Stomach smooth muscle (tissue), 2 donors: ENCODE measurements around the gene NOLC1.

Experiments
- H3K27ac ChIP-seq: one replicate; pipeline ENCODE4 v1.7.0; 2013; ENCODE audit warnings: mild to moderate bottlenecking, low read length, inconsistent platforms
- H3K27me3 ChIP-seq, 2 donors: one replicate each; pipeline ENCODE4 v1.7.0; 2013; ENCODE audit warnings: low read length in 2 of 2; ENCODE audit not compliant: insufficient read depth in 2 of 2, control insufficient read depth in 1 of 2
- H3K36me3 ChIP-seq, 2 donors: one replicate each; pipeline ENCODE4 v1.7.0; 2013; ENCODE audit warnings: low read length in 2 of 2; ENCODE audit not compliant: control insufficient read depth in 2 of 2, insufficient read depth in 2 of 2
- H3K4me1 ChIP-seq: one replicate; pipeline ENCODE4 v1.7.0; 2013; ENCODE audit warnings: low read length; ENCODE audit not compliant: control insufficient read depth, insufficient read depth
- H3K4me3 ChIP-seq, 2 donors: one replicate each; pipeline ENCODE4 v1.7.0; 2013; ENCODE audit warnings: low read length in 2 of 2
- H3K9ac ChIP-seq, 2 donors: one replicate each; pipeline ENCODE4 v1.7.0; 2013; ENCODE audit warnings: low read length in 2 of 2, mild to moderate bottlenecking in 1 of 2
- H3K9me3 ChIP-seq, 2 donors: one replicate each; pipeline ENCODE4 v1.7.0; 2013; ENCODE audit warnings: low read length in 2 of 2; ENCODE audit not compliant: control insufficient read depth in 2 of 2
- donor health status: healthy.
- donor health status: Pancreatic carcinoma.

Gene NOLC1

DNA sequence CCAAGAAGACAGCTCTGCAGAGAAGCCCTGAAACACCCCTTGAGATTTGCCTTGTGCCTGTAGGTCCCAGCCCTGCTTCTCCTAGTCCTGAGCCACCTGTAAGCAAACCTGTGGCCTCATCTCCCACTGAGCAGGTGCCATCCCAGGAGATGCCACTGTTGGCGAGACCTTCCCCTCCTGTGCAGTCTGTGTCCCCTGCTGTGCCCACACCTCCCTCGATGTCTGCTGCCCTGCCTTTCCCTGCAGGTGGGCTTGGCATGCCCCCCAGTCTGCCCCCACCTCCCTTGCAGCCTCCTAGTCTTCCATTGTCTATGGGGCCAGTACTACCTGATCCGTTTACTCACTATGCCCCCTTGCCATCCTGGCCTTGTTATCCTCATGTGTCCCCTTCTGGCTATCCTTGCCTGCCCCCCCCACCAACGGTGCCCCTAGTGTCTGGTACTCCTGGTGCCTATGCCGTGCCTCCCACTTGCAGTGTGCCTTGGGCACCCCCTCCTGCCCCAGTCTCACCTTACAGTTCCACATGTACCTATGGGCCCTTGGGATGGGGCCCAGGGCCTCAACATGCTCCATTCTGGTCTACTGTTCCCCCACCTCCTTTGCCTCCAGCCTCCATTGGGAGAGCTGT is 11.2 kb upstream of the NOLC1 start:
- Histone ChIP-seq H3K4me3 (no peak overlapping the region), H3K36me3 (peaks cover 56 to 65% of the 10 kb centered on the region in 2 donors), H3K9ac (no peak overlapping the region), H3K9me3 (no peaks in the 10 kb centered on the region), H3K27ac (no peak overlapping the region), H3K4me1 (peaks cover 5% of the 10 kb centered on the region), H3K27me3 (no peaks in the 10 kb centered on the region)

DNA sequence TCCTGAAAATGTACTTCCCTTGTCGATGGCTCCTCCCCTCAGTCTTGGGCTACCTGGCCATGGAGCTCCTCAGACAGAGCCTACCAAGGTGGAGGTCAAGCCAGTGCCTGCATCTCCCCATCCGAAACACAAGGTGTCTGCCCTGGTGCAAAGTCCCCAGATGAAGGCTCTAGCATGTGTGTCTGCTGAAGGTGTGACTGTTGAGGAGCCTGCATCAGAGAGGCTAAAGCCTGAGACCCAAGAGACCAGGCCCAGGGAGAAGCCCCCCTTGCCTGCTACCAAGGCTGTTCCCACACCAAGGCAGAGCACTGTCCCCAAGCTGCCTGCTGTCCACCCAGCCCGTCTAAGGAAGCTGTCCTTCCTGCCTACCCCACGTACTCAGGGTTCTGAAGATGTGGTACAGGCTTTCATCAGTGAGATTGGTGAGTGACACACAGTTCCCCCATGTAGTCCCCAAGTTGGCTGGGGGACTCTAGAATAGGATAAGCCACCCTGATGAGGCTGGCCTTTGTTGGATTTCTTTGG is 10.5 kb upstream of the NOLC1 start:
- Histone ChIP-seq H3K27ac (no peak overlapping the region), H3K4me1 (peaks cover 5% of the 10 kb centered on the region), H3K36me3 (peaks cover 58 to 65% of the 10 kb centered on the region in 2 donors), H3K9ac (no peak overlapping the region), H3K4me3 (no peak overlapping the region), H3K9me3 (no peaks in the 10 kb centered on the region), H3K27me3 (no peaks in the 10 kb centered on the region)

DNA sequence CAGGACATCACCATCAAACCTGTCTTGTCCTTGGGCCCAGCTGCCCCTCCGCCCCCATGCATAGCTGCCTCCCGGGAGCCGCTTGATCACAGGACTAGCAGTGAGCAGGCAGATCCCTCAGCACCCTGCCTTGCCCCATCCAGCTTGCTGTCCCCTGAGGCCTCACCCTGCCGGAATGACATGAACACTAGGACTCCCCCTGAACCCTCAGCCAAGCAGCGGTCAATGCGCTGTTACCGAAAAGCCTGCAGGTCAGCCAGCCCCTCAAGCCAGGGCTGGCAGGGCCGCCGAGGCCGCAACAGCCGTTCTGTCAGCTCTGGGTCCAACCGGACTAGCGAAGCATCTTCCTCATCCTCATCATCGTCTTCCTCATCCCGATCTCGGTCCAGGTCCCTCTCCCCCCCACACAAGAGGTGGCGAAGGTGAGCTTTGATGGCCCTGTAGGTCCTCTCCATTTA is 5.2 kb upstream of the NOLC1 start:
- Histone ChIP-seq H3K27ac (no peak overlapping the region), H3K4me3 (no peak overlapping the region), H3K27me3 (no peaks in the 10 kb centered on the region), H3K4me1 (peaks cover 4% of the 10 kb centered on the region), H3K9me3 (no peaks in the 10 kb centered on the region), H3K36me3 (peaks cover 39 to 41% of the 10 kb centered on the region in 2 donors), H3K9ac (no peak overlapping the region)

DNA sequence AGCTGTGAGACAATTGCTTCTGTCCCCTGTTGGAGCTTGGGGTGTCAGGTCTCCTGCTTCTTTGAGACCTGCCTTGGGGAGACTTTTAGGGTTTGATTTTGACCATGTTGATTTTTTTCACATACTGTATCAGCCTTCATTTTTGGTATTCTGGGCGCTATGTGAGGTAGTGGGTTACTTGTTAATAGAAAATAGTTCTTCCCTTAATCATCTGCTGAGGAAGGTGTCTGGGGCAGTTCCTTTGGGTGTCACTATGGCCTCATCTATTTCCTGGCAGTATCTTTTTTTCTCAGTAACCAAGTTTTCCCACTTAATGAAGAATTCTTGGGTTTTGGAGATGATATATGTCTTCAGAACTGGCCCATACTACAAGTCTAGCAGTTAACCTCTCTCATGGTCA is 4.6 kb upstream of the NOLC1 start:
- Histone ChIP-seq H3K9me3 (no peaks in the 10 kb centered on the region), H3K9ac (no peak overlapping the region), H3K27ac (no peak overlapping the region), H3K4me3 (no peak overlapping the region), H3K27me3 (no peaks in the 10 kb centered on the region), H3K36me3 (peaks cover 38 to 41% of the 10 kb centered on the region in 2 donors), H3K4me1 (peaks cover 6% of the 10 kb centered on the region)

DNA sequence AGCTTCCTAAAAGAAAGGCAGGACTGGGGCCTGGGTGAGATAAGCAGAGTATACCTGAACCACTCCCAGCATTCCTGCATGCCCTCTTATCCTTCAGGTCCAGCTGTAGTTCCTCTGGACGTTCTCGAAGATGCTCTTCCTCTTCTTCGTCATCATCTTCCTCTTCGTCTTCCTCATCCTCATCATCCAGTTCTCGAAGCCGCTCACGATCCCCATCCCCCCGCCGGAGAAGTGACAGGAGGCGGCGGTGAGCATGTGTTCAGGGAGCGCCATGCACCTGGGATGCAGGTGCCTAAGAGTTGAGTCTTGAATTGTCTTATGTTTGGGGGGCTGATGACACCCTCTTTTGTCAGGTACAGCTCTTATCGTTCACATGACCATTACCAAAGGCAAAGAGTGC is 3.9 kb upstream of the NOLC1 start:
- peaks cover 33 to 38% of the 10 kb centered on the region in 2 donors for H3K36me3 ChIP-seq
- no peak overlapping the region for H3K9ac ChIP-seq

DNA sequence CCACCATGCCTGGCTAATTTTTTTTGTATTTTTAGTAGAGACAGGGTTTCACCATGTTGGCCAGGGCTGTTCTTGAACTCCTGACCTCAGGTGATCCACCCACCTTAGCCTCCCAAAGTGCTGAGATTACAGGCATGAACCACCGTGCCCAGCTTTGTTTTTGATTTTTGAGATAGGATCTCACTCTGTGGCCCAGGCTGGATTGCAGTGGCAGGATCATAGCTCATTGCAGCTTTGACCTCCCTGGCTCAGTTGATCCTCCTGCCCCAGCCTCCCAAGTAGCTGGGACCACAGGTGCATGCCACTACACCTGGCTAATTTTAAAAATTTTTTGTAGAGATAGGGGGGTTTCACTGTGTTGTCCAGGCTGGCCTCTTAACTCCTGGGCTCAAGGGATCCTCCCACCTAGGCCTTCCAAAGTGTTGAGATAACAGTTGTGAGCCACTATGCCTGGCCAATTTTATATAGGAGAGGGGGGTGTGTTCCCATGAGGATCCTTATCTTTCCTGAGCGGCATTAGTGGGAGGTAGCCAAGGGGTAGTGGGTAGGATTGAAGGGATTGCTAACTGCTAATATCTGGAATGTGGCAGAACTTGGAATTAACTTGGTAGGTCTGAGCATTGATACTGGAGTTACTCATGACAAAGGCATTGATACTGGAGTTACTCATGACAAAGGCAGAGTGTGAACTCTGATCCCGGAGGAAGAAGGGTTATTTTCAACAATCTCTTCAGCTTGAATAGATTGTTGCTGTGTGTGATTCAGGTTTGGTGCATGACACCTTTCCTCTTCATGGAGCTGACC is 1.0 kb upstream of the NOLC1 start:
- peaks cover 16% of the 10 kb centered on the region for H3K4me1 ChIP-seq
- H3K4me3 ChIP-seq: peak overlapping the region; percentile 69 to 99
- H3K9ac ChIP-seq: peak overlapping the region; percentile 69 to 81
- H3K9me3 ChIP-seq: no peaks in the 10 kb centered on the region
- no peaks in the 10 kb centered on the region for H3K27me3 ChIP-seq
- H3K27ac ChIP-seq: peak overlapping the region; percentile 96
- H3K36me3 ChIP-seq: peaks cover 17 to 26% of the 10 kb centered on the region in 2 donors

More for the DNA sequence above, 3.9 kb upstream of the NOLC1 start:
- no peaks in the 10 kb centered on the region for H3K9me3 ChIP-seq
- no peaks in the 10 kb centered on the region for H3K27me3 ChIP-seq
- H3K27ac ChIP-seq: no peak overlapping the region
- peaks cover 14% of the 10 kb centered on the region for H3K4me1 ChIP-seq
- H3K4me3 ChIP-seq: no peak overlapping the region

DNA sequence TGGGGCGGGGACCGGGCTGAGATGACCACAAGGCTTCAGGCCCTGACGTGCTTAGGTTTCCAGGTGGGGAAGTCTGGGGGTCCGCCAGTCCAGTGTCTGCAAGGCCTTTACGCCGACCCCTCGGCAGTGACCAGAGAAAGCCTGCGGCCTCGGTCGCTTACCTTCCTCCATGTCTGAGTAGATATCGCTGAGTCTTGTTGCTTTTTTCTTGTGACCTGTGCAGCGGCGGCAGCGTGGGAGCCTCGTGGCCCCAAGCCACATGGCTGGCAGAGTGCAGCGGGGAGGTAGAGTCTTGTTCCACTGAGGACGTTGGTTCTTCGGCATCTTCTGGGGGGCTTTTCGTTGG is 329 bp downstream of the NOLC1 start:
- Histone ChIP-seq H3K4me1 (peaks cover 16% of the 10 kb centered on the region), H3K9ac (peak overlapping the region; percentile 89 to 96), H3K27ac (peak overlapping the region; percentile 96), H3K4me3 (peak overlapping the region; percentile 86 to 99), H3K27me3 (no peaks in the 10 kb centered on the region), H3K36me3 (peaks cover 23 to 27% of the 10 kb centered on the region in 2 donors), H3K9me3 (no peaks in the 10 kb centered on the region)

DNA sequence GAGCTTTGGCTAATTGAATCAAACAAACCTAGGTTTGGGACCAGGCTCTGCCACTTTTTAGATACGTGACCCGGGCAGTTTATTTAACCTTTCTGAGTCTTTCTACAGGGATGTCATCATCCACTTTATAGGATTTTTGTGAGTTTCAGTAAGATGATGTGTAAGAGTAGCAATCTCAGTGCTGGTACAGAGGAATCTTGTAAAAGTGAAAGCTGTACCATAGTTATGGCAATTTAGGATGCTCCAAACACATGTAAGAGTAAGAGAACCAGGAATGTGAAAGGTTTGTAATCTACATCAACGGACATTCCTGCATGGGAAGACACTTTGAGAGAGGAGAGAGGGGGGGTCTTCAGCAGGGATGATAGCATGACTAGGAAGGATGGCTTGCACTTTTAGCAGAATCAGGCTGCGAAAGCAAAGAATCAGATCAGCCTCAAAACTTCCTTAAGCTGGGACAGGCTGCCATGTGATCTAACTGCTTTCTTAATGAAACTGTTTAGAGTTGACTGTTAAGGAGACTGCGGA is 968 bp downstream of the NOLC1 start:
- Histone ChIP-seq H3K9ac (peak overlapping the region; percentile 89 to 96), H3K36me3 (peaks cover 29 to 32% of the 10 kb centered on the region in 2 donors), H3K27me3 (no peaks in the 10 kb centered on the region), H3K4me3 (peak overlapping the region; percentile 86 to 99), H3K9me3 (no peaks in the 10 kb centered on the region), H3K27ac (peak overlapping the region; percentile 96), H3K4me1 (peaks cover 16% of the 10 kb centered on the region)

DNA sequence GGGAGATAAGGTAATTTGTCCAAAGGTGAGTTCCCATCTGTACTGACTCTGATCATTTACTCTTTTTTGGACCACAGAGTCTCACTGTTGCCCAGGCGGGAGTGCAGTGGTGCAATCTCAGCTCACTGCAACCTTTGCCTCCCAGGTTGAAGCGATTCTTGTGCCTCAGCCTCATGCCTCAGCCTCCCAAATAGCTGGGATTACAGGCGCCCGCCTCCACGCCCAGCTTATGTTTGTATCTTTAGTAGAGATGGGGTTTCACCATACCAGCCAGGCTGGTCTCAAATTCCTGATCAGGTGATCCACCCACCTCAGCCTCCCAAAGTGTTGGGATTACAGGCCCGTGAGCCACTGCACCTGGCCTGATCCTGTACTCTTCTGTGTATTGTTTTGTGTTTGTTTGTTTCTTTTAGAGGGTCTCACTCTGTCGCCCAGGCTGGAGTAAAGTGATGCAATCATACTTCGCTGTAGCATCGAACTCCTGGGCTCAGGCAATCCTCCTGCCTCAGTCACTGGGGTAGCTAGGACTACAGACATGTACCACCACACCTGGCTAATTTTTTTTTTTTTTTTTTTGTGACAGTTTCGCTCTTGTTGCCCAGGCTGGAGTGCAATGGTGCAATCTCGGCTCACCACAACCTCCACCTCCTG is 2.4 kb downstream of the NOLC1 start:
- Histone ChIP-seq H3K9ac (no peak overlapping the region), H3K27me3 (no peaks in the 10 kb centered on the region), H3K36me3 (peaks cover 30 to 31% of the 10 kb centered on the region in 2 donors), H3K27ac (no peak overlapping the region), H3K9me3 (no peaks in the 10 kb centered on the region), H3K4me3 (no peak overlapping the region), H3K4me1 (peaks cover 16% of the 10 kb centered on the region)

DNA sequence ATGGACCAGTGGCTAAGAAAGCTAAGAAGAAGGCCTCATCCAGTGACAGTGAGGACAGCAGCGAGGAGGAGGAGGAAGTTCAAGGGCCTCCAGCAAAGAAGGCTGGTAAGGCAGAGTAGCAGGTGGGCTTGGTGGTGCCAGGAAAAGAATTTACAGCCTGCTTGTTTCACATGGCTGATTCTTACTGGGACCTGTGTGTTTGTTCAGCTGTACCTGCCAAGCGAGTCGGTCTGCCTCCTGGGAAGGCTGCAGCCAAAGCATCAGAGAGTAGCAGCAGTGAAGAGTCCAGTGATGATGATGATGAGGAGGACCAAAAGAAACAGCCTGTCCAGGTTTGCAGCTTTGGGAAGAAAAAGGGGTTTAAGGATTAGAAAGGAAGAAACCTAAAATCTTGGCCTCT is 5.0 kb downstream of the NOLC1 start:
- H3K27me3 ChIP-seq: no peaks in the 10 kb centered on the region
- peaks cover 11% of the 10 kb centered on the region for H3K4me1 ChIP-seq
- H3K4me3 ChIP-seq: no peak overlapping the region
- H3K9ac ChIP-seq: peak overlapping the region in 1 of 2 donors; percentile 13
- no peaks in the 10 kb centered on the region for H3K9me3 ChIP-seq
- peak overlapping the region; percentile 6 for H3K27ac ChIP-seq
- peaks cover 49 to 50% of the 10 kb centered on the region in 2 donors for H3K36me3 ChIP-seq
